Pulmonary artery endothelial cell (primary cell): ENCODE data around the gene CEP152. TPM values are rescaled to one million over a fixed set of nuclear protein-coding genes. Genes with fewer than 3 reads are reported as not detected.
"Not testable (repeated sequence)": the region's sequence is repeated elsewhere in the genome, so short reads cannot be mapped to it uniquely, and the experiment has no call there.

ENCODE experiments used
- DNase-seq: peaks from one replicate; pipeline ENCODE4 v3.0.0-alpha.2; 2011; ENCODE audit warnings: low read depth, low spot score
- total RNA-seq: library from RNA; depleted of rRNA; stranded (reverse); fragments of >200 nt; gene quantifications from 2 replicates; pipeline ENCODE4 v1.2.3, GENCODE V29; 2014

The CEP152 gene
- total RNA-seq, 1 donor from 2014 or later, result 6.7 TPM

- DNase-seq, result no peak
These were observed 5.3 kb downstream of the CEP152 start for GRCh38 chr15:48805591-48805990.

- no peak for DNase-seq
These were observed 7.0 kb downstream of the CEP152 start for GRCh38 chr15:48803877-48804276.

- no peak for DNase-seq
These were observed 8.0 kb downstream of the CEP152 start for GRCh38 chr15:48802867-48803266.

GRCh38 chr15:48802257-48802656, 8.6 kb downstream of the CEP152 start:
- no peak for DNase-seq

- no peak for DNase-seq
These were observed 9.9 kb downstream of the CEP152 start for GRCh38 chr15:48800811-48801455.

GRCh38 chr15:48800245-48800644, 10.6 kb downstream of the CEP152 start:
- DNase-seq, result no peak

- DNase-seq, result no peak
These were observed 12.6 kb downstream of the CEP152 start for GRCh38 chr15:48798319-48798718.

- no peak for DNase-seq
These were observed 13.9 kb downstream of the CEP152 start for GRCh38 chr15:48796930-48797329.

GRCh38 chr15:48796521-48796920, 14.3 kb downstream of the CEP152 start:
- no peak for DNase-seq

GRCh38 chr15:48795901-48796300, 15.0 kb downstream of the CEP152 start:
- DNase-seq, result no peak

GRCh38 chr15:48794697-48795134, 16.2 kb downstream of the CEP152 start:
- DNase-seq, result no peak

GRCh38 chr15:48792408-48792807, 18.5 kb downstream of the CEP152 start:
- DNase-seq, result no peak

GRCh38 chr15:48790466-48791115, 20.3 kb downstream of the CEP152 start:
- DNase-seq, result not testable (repeated sequence)

- no peak for DNase-seq
These were observed 25.2 kb downstream of the CEP152 start for GRCh38 chr15:48785712-48786111.

- DNase-seq, result no peak
These were observed 25.7 kb downstream of the CEP152 start for GRCh38 chr15:48785195-48785594.

- no peak for DNase-seq
These were observed 26.1 kb downstream of the CEP152 start for GRCh38 chr15:48784756-48785155.

GRCh38 chr15:48782911-48783310, 28.0 kb downstream of the CEP152 start:
- DNase-seq, result no peak

- no peak for DNase-seq
These were observed 29.3 kb downstream of the CEP152 start for GRCh38 chr15:48781481-48782081.

- no peak for DNase-seq
These were observed 29.9 kb downstream of the CEP152 start for GRCh38 chr15:48781017-48781416.

GRCh38 chr15:48778331-48778730, 32.5 kb downstream of the CEP152 start:
- no peak for DNase-seq

GRCh38 chr15:48777645-48778330, 33.1 kb downstream of the CEP152 start:
- no peak for DNase-seq

- DNase-seq, result no peak
These were observed 35.3 kb downstream of the CEP152 start for GRCh38 chr15:48775546-48775945.
